Activated CD4-positive, alpha-beta T cell treated with anti-CD3 and anti-CD28 coated beads, Interleukin-2, amount 50 U/mL, for 16 hours (primary cell): ENCODE data around the gene DGKB.

Experiments used
- DNase-seq: peaks from one replicate; pipeline ENCODE4 v3.0.0-alpha.2; 2020

The DGKB gene

DNA sequence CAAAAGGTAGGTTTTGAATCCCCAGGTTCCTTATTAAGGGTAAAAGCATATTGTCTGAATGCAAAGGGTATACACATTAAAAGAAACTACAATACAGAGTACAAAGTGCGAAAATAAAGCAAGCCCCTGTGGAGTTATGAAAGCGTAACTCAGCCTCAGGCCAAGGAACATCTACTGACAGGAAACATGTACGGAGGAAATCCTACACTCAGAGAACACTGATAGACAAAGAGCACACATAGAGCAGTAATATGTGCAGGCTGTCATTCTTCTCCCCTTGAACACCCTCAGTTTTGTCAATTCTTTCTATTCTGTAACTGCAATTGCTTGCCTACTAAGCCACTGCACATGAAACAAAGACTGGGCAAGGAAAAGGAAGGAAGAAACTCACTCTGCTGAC lies 150.2 kb downstream of the DGKB start:
- no peak for DNase-seq

DNA sequence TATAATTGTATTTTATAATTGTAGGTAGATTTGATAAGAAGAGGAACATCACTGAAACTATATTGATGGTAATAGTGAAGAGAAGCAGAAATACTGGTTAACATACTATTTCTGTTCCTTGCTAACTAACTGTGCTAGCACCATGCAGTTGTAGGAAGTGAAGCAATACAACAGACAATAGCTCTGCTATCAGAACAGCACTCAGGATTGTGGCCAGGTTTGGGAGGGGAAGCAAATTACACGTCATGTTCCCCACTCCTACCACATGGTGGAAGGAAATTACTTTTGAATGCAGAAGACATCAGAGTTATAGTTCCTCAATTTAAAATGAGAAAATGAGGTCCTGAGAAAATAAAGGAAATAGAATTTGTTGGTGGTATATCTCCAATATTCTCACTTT lies 151.1 kb downstream of the DGKB start:
- DNase-seq: no peak

DNA sequence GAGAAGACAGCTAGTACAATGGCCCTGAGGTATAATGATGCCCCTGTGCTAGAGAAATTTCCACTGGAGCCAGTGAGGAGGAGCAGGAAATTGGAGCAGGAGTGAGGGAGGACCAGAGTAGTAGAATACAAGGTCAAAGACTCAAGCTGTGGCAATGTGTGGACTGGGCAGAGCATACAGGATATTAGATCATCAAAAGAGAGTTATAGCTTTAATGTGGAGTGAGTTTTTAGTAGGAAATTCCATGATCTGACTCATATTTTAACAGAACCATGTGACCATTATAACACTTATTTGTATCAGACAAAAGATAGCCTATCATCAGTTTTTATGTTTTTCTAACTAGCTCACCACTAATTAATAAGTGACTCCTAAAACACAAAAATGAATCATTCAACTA lies 154.1 kb downstream of the DGKB start:
- DNase-seq: no peak

DNA sequence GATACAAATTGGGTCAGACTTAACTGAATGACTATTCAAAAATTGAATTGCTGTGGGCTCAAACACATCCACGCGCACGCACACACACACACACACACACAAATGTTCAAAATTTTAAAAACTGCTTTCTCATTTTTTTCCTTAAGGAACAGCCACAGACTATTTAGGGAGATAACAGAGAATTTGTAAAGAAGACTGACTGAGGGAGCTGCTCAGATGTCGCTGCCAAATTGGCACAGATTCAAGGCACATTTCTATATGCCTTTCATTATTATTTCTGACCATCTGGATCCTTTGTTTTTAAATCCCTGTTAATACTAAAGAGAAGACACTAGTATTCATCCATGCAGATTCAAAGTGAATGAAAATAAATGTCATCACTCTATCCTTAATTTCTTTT lies 154.8 kb downstream of the DGKB start:
- DNase-seq: no peak

DNA sequence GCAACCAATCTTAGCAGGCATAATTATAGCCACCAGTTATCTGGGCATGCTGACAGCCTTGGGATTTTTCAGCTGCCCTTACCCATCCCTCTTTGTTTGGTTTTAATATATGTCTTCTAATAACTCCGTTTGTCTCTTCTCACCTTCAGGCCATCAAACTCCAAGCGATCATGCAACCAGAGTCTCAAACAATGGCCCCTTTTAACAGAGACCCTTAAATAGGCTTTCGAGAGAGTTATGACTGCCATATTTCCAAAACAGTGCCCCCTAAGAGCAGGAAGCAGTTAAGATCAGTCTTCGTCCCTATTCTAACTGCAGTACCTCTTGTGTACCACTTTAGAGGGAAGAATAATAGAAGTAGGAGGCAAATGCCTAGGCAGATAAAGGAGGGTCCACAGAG lies 157.5 kb downstream of the DGKB start:
- no peak for DNase-seq

DNA sequence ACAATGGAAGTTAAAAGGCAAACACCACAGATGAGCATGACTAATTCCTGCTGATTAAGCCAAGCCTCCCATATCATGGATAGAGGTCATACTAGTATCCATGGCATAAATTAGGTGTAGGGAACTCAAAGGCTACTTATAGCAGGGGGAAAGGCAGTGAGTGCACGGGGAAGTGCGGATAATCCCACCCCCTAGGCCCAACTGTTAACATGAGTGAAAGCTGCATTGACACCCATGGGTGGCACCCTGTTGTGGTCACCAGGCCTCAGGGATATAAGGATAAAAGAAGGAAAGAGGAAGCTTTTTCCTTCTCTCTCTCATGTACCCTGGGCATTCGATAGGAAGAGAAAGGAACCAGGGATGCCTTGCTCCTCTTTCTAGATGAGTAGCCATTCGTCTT lies 161.9 kb downstream of the DGKB start:
- no peak for DNase-seq

DNA sequence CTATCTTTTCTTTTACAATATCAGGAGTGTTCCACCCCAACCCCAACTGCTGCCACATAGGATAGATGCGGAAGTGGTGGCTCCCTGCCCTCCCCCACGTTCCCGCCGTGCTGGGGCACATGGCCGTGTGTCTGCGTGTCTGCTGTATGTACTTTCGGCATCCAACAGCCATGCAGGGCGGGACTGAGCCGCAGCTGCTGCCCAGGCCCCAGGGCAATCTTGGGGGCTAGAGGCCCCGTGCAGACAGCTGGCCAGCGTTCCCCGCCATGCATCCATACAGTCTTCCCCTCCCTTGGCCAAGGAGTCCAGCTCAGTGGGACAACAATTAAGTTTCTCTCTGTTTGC lies 162.7 kb downstream of the DGKB start:
- DNase-seq: no peak

DNA sequence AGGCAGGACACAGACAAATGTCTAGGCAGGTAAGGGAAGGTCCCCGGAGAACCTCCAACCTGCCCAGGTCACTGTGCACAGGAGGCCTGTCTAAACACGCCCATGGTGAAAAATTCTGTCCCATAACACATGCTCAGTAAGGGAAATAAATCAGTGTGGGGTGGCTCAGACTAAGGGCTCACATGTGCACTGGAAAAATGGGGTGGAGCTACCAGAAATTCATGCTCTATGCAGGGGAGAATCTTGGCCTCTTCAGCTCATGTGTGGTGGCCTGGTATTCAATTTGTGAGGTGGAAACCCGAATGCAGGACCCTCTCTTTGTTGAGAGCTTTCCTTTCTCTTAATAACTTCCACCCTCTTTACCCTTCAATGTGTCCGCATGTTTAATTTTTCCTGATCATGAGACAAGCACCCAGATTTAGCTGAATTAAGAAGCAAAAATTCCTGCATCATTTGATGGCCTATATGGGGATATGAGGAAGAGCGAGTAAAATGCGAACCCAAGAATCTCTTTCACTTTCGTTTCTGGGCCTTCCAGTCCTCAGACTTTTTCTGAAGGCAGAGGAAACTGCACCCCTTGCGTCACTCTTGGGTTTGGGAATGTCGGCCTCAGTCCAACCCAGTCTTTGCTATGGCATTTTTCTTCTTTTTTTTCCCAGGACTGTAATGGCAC lies 163.2 kb downstream of the DGKB start:
- no peak for DNase-seq

DNA sequence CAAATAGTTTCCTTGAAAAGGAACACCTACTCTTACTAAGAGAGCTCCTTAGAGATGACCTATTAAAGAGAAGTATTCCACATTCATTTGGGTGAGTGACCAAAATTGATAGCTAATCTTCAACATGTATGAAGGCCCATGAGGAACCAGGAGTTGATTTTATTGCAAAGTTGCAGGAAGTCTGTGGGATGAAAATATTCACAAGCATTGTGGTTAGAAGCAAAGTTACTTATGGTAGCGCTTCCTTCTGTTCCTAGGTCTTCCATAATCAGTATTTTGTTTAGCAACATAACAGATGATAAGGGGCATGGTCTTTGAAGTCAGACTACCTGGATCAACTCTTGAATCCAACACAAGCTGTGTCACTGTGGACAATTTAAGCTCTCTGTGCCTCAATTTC lies 164.5 kb downstream of the DGKB start:
- DNase-seq: no peak

DNA sequence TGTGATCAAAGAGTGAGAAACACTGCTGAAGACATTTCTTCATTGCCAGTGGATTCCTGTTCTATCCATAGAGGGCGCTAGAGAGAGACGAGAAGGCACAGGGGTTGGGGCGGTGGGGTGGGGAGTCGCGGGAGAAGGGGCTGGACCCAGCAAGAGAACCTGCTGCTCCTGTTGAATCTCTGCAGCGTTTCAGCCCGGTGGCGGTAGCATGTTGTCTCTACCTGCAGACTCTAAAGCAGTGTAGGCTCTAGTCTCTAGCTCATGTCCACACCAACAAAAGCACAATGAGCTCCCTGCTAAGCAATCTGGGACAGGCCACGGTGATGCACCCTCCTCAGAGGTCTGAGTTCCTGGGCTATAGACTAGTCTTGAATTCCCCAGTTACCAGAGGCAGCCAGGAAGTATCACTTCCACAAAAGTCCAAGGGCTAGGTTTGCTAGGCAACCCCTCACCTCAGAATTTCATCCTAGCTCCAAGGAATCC lies 167.7 kb downstream of the DGKB start:
- DNase-seq: no peak

DNA sequence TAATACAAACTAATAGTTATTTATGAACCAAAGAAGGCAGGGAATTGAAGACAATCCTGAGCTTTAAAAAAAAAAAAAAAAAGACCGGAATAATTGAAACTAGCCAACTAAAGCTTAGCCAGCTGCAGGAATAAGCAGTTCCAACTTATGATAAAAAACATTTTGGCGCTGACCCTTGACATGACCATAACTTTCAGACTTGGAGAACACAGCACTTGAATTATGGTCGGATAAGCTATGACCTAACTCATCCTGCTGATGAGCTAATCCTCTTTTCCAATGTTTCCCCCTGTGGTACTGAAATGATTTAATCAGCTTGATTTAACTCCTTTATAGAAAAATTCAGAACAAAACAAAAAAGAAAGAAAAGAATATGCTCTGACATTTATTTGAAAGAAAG lies 181.8 kb downstream of the DGKB start:
- no peak for DNase-seq

DNA sequence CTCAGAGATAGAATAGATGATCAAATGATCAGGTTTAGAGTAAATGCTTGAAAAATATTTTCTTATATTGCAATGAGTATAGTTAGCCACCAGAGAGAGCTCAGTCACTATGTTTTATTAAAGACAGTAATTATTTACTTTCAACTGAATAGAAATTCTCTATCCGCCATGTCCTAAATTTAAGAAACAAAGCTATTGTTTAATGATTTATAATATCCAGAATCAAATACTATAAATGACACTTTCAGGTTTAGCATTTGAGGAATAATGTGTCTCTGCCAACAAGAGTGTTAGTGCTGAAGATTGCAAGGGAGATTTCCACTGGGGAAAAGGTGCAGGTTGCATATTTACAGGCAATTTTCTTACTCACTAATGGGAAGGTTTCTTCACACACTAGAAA lies 184.7 kb downstream of the DGKB start:
- no peak for DNase-seq

DNA sequence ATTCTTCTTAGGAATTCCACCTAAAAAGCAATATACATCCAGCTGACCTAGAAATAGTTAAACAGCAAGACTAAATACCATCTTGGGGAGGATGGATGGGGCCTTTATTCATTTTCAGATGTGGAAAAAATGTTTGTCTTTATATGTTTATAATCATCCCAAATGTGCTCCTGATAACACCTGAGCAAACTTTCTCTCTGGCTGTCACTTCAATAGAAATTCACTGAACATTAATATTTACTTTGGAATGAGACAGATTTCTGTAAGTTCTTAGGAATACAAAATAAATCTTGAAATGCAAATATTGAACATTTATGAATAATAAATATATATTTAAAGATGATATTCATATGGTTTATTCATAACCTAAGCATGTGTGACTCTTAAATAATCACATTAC lies 185.4 kb downstream of the DGKB start:
- DNase-seq: no peak

DNA sequence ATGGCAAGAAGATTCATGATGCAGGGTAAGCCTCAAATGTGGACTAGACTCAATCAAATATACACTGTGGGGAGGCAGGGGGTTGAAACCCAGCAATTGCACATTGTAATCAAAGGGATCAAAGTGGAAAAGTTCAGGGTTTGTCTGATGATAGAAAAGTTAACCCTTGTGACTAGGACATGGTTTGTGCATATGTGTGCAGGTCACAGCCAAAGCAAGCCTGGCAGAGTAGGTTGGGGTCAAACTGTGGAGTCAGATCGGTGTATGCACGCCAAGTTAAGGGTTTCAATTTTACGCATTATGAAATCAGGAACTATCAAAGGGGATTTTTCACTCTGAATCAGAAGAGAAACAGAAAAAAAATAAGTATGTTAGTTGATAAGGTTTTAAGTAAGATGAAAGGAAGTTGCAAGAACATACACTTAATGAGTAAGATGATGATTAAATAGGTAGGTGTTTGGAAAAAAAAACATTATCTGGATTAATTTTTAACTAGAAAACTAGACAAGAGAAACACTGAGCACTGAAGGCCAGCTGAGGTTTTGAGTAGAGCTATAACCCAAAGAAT lies 188.3 kb downstream of the DGKB start:
- peak; percentile 80 for DNase-seq

DNA sequence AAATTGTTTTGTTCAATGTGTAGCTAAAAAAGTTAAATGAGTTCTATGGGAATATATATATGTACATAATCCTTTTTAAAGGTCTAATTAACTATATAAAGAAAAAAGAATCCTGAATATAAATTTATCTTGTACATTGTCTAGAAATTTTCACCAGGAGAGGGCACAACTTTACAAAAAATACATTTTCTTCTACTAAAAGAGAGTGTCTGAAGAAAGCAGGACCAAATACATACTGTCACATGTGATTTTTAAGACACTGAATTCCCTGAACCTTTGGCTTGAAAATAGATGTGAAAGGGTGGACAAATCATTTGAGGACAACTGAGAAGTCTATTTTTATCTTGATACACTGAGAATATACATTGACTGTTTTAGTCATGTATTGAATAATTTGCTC lies 204.3 kb downstream of the DGKB start:
- no peak for DNase-seq

DNA sequence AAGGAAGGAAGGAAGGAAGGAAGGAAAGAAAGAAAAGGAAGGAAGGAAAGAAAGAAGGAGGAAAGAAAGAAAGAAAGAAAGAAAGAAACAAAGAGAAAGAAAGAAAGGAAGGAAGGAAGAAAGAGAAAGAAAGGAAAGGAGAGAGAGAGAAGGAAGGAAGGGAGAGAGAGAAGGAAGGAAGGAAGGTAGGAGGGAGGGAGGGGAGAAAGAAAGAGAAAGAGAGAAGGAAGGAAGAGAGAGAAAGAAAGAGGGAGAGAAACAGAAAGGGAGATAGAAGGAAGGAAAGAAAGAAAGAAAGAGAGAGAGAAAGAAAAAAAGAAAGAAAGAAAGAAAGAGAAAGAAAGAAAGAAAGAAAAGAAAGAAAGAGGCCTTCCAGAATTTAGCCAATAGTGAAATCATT lies 204.9 kb downstream of the DGKB start:
- no peak for DNase-seq

DNA sequence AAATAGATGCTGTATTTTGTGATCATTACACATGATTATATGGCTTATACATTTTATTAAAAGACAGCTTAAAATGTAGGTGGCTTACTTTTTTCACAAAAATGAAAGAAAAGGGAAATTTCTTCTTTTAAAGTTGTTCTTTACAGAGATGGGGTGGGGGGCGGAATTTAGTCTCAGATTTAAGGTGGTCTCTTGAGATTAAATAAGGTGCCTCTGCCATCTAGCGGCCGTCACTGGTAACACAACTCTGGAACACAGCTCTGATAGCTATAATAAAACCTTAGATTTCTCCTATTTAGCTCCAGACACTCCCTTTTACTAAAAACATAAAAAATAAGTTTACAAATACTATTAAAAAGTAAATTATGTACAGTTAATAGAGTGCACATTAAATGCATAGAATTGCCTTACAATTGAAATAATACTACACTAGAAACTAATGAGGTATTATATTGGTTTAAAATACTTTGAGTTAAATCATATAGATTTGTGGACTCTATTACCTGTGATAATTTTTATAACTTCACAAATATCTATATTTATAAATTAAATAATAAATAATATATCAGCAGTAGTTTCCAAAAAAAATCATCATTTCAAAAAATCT lies 210.9 kb downstream of the DGKB start:
- peak; percentile 34 for DNase-seq

DNA sequence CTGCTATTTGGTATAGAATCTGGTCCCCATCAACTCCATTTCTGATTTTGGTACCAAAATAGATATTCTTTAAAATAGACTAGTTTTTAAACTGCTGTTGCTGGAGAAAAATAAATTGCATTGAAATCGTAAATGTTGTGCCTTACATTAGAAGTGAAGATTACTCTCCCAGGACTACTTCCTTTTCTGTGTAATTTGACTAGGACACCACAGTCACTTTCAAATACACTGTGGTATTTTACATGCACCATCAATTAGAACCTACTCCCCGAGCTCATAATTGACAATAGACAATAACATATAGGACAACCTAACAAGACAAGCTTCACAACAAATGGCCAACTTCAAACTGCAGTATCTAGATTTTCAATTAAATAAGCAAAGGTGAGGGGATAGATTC lies 211.5 kb downstream of the DGKB start:
- no peak for DNase-seq

DNA sequence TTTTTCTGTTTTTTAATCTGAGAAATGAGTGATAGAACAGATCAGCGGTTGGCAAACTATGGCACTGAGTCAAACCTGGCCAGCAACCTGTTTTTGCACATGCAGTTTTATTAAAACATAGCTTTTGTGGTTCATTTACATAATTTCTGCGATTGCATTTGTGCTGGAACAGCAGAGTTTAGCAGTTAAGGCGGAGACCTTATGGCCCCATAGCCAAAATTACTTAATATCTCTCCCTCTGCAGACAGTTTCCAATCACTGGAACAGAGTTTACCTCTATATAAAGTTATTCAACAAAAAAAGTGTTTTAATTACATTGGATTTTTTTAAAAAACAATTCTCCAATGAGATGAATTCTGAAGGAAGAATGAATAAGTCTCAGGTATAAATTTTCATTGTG lies 212.1 kb downstream of the DGKB start:
- DNase-seq: no peak

DNA sequence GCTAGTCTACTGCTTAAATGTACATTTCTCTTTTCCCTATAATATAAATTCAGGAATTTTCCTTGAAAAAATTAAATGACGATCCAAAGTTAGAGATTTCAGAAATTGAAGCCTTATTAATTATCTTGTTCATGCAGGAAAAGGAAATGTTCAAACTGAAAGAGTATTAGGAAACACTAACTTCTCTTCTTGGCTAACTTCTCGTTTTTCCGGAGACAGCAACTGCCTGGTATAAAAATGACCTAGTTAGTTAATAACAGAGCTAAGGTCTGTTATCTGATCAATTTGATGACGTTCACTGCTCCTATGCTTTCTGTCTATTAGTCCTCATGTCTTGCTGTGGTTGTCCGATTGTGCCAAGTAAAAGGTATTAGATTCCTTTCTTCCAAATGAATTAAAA lies 212.5 kb downstream of the DGKB start:
- DNase-seq: no peak

DNA sequence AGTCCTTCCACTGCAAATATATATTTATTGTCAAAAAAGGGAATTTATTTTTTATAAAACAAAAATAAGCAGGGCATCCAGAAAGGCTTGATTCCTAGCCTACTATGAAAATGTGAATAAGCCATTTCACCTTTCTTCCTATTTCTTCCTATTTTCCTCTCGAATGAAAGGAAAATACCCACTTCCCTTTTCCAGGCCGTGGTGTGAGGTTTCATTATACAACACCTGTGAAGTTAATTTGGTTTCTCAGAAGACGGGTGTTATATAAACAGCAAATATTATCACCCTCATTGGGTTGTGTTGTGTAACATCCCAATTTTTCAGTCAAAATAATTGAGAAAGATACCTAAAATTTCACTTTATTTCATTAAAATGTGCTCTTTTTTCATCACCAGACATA lies 214.3 kb downstream of the DGKB start:
- no peak for DNase-seq

DNA sequence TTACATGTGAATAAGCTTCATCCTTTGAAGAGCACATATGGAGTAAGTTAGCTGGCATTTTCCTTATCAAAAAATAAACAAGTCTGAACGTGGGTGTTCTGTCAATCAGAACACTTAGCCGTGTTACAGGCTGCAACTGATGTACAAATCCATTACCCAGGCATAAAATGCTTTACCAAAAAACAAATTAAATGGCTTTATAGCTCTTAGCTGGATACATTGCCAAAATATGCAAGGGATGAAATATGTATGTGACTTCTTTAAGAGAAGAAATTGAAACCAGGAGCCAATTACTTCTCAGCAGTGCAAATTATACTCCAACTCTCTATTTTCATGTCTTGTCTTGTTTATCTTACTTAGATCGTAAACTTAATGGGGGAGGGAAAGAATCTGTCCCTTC lies 214.8 kb downstream of the DGKB start:
- no peak for DNase-seq

DNA sequence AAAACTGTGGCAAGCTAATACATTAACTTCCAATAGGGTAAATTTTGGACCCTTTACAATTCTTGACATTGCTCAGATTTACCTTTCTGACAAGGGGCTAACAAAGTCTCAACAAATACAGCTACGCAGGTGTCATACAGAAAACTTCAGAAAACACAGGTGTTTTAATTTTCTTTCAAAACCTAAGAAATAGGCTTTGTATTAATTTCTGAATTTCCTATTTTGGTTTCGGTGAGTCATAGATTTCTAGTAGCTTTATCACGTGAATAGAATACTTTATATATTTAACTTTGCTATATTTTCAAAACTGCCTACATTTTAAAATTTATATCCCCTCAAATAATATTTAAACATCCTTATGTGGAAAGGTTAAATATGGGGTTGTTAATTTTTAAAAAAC lies 215.3 kb downstream of the DGKB start:
- DNase-seq: no peak

DNA sequence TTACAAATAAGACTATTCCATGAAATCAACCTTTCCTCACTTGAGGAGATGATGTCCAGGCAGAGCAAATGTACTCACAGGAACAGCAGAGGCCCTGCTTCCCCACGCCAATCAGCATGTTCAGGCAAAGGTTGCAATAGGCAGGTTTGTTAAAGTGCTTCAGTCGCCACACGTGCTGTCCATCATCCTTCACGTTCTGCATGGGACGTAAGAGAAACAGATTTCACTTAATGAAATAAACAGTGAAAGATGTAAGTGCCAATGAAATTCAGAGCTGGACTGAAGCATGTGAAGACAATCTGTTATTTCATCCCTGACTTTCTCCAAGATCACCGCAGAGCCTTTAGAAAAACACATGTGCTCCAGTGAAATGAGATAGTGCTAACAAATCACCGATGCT lies 217.4 kb downstream of the DGKB start:
- no peak for DNase-seq

DNA sequence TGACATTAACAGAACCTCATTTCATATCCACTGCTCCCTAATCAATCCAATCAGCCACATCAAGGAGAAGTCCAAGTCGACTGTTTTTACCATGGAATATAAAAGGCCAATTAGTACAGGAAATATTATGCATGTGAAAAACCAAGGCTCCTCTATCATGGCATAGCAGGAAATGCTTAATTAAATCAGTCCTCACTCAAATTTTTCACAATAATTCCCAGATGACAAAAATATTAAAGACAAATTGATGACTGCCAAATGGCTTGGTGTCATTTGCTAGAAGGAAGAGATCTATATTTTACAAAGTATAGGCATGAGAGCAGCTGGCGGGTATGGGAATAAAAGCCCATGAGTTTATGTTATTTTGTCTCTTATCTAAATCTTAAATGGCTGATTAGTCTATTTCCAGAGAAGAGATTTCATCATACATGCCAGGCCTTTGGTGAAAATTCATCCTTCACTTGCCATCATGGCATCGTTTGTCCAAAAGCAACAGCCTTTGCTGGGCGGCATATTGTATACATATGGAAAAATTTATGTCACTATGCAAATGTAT lies 219.6 kb downstream of the DGKB start:
- no peak for DNase-seq
